Stimulated activated CD8-positive, alpha-beta memory T cell treated with anti-CD3 and anti-CD28 coated beads, Interleukin-15, amount 100 ng/mL, for 24 hours (primary cell): ENCODE results near the gene KCNA5.

Experiments
- DNase-seq: peaks from one replicate; pipeline ENCODE4 v3.0.0-alpha.2; 2020; ENCODE audit warnings: low read depth

KCNA5 gene

GRCh38 chr12:5027046-5027821 lies 16.4 kb upstream of the KCNA5 start:
- DNase-seq, result no peak

GRCh38 chr12:5030066-5030465 lies 13.6 kb upstream of the KCNA5 start:
- DNase-seq, result no peak

- DNase-seq, result no peak
These were observed 12.4 kb upstream of the KCNA5 start for GRCh38 chr12:5031242-5031641.

- DNase-seq, result no peak
These were observed 11.7 kb upstream of the KCNA5 start for GRCh38 chr12:5031958-5032357.

- no peak for DNase-seq
These were observed 10.9 kb upstream of the KCNA5 start for GRCh38 chr12:5032821-5033220.

GRCh38 chr12:5033883-5034282 lies 9.8 kb upstream of the KCNA5 start:
- no peak for DNase-seq

GRCh38 chr12:5034603-5035002 lies 9.1 kb upstream of the KCNA5 start:
- no peak for DNase-seq

- DNase-seq, result no peak
These were observed 8.1 kb upstream of the KCNA5 start for GRCh38 chr12:5035618-5036017.

- no peak for DNase-seq
These were observed 7.6 kb upstream of the KCNA5 start for GRCh38 chr12:5036031-5036430.

GRCh38 chr12:5037795-5038357 lies 5.8 kb upstream of the KCNA5 start:
- no peak for DNase-seq

GRCh38 chr12:5038781-5039311 lies 4.8 kb upstream of the KCNA5 start:
- DNase-seq, result no peak

GRCh38 chr12:5039815-5040214 lies 3.9 kb upstream of the KCNA5 start:
- no peak for DNase-seq

GRCh38 chr12:5040368-5040767 lies 3.3 kb upstream of the KCNA5 start:
- no peak for DNase-seq

- no peak for DNase-seq
These were observed 979 bp downstream of the KCNA5 start for GRCh38 chr12:5044420-5045295.

- DNase-seq, result no peak
These were observed 3.4 kb downstream of the KCNA5 start for GRCh38 chr12:5047094-5047493.

GRCh38 chr12:5047729-5048128 lies 4.0 kb downstream of the KCNA5 start:
- DNase-seq, result no peak

- no peak for DNase-seq
These were observed 6.9 kb downstream of the KCNA5 start for GRCh38 chr12:5050542-5050941.

- no peak for DNase-seq
These were observed 7.7 kb downstream of the KCNA5 start for GRCh38 chr12:5051334-5051733.

- DNase-seq, result no peak
These were observed 8.2 kb downstream of the KCNA5 start for GRCh38 chr12:5051913-5052312.

GRCh38 chr12:5052348-5052747 lies 8.7 kb downstream of the KCNA5 start:
- DNase-seq, result no peak

GRCh38 chr12:5059358-5059757 lies 15.7 kb downstream of the KCNA5 start:
- no peak for DNase-seq

GRCh38 chr12:5060958-5061357 lies 17.3 kb downstream of the KCNA5 start:
- no peak for DNase-seq

- no peak for DNase-seq
These were observed 19.5 kb downstream of the KCNA5 start for GRCh38 chr12:5063149-5063548.
